ENCODE results near the gene TIMM44. TPM values are rescaled to one million over a fixed set of nuclear protein-coding genes. Genes with fewer than 3 reads are reported as not detected.
"Not testable (repeated sequence)": the region's sequence is repeated elsewhere in the genome, so short reads cannot be mapped to it uniquely, and the experiment has no call there.

Gene TIMM44
- polyA plus RNA-seq, 1 donor (not counting 4 experiments of a cell fraction or from before 2014, with no cell fraction given), result 34.8 TPM

DNA sequence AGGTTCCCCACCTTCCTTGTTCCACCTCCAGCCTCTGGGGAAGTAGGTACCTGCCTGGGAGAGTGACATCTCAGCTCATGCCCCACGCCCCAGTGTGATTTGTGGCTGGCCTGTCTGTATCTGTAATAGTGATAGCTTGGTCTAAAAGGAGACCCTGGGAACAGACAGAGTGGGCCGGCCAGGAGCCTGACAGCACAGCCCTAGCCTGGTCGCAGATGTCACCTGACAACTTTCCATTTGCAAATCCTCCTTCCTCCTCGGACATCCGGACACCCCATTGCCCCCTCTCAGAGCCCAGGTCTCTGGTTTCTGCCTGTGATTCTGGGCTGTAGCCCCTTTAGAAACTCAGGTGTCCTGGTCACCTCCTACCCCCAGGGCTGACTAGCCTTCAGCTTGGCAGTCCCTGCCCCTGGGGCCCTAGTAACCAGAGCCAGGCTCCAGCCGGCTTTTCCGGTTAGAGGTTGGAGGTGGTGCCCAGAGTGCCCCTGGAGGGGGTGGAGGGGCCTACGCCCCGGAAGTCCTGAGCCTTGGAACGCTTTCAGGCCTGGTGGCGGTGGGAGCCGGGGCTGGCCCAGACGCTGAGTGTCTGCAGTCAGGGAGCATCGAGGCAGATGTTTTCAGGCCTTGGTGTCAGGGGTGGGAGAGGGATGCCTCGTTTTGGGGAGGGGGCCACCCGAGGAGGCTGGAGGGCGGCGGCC lies 48.7 kb downstream of the TIMM44 start:
- H3K4me1 ChIP-seq (ENCODE audit: control insufficient read depth, extremely low read depth, insufficient read depth, low read length), result peaks cover 29% of the 10 kb centered on the region
- peak overlapping the region; percentile 66 for H3K9ac ChIP-seq (ENCODE audit: control insufficient read depth, extremely low read depth, insufficient read depth, low read length)
- H2AFZ ChIP-seq (ENCODE audit: control insufficient read depth, low read length), result no peak overlapping the region
- peak overlapping the region; percentile 48 for H3K4me2 ChIP-seq (ENCODE audit: control insufficient read depth, extremely low read depth, insufficient read depth, low read depth, low read length)
- dilution Hi-C loops (cut with MboI; ENCODE audit: extremely low pct_ligation_motif_present, low sequenced_read_pairs), result no loop called here
- FAIRE-seq (peak; percentile 58), DNase-seq (ENCODE audit: low read depth, low spot score) (no peak)
- TF ChIP-seq EZH2 (IDR thresholded peaks at IDR 0.05; ENCODE audit: low read length), result no peak
- peak in 1 of 3 experiments; percentile 10 for TF ChIP-seq CTCF (optimal IDR thresholded peaks at IDR 0.05 in 1 of 3, IDR thresholded peaks at IDR 0.05 in 1 of 3, conservative IDR thresholded peaks at IDR 0.05 in 1 of 3; ENCODE audit: extremely low read depth in 1 of 3, insufficient read depth in 2 of 3, low read length in 3 of 3)
- H3K9me1 ChIP-seq (ENCODE audit: control insufficient read depth, extremely low read depth, insufficient read depth, low read length), result no peaks in the 10 kb centered on the region
- no peaks in the 10 kb centered on the region for H3K9me3 ChIP-seq (ENCODE audit: control insufficient read depth, low read depth, low read length)
- H3K4me3 ChIP-seq (ENCODE audit: control insufficient read depth in 2 of 3, extremely low read depth in 1 of 3, insufficient read depth in 2 of 3, low read depth in 1 of 3, low read length in 3 of 3), result no peak overlapping the region
- H3K36me3 ChIP-seq (ENCODE audit: control insufficient read depth in 2 of 2, extremely low read depth in 1 of 2, insufficient read depth in 2 of 2, low read length in 2 of 2), result peaks cover 11 to 12% of the 10 kb centered on the region in 2 experiments
- peak overlapping the region; percentile 61 for H3K27ac ChIP-seq (ENCODE audit: control insufficient read depth, insufficient read depth, low read length)
- no peaks in the 10 kb centered on the region for H3K27me3 ChIP-seq (ENCODE audit: control insufficient read depth, extremely low read depth, insufficient read depth, low read length)
- H4K20me1 ChIP-seq (ENCODE audit: control insufficient read depth, extremely low read depth, insufficient read depth, low read length), result no peaks in the 10 kb centered on the region
- peaks cover 9% of the 10 kb centered on the region for H3K79me2 ChIP-seq (ENCODE audit: control insufficient read depth, insufficient read depth, low read length)

DNA sequence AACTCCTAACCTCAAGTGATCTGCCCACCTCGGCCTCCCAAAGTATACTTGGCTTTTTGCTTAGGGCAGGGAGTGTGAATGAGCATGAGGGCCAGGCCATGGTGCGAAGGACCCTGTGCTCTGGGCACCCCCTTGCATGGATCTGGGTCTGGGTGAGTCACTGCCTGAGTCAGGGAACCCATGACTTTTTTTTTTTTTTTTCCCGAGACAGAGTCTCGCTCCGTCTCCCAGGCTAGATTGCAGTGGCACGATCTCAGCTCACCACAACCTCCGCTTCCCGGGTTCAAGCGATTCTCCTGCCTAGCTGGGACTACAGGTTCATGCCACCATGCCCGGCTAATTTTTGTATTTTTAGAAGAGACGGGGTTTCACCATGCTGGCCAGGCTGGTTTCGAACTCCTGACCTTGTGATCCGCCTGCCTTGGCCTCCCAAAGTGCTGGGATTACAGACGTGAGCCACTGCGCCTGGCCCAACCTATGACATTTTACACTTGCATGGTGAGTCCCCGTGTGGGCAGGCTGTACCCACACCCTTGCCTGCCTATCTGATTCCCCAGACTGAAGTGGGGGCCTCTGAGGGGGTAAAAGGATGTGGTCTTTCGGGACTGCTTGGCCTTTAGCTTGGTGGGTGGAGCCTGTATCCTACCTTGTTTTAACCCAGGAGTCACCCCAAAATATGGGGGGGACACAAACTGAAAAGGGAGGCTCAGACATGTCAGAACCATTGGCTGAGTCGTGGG lies 49.9 kb downstream of the TIMM44 start:
- H3K27ac ChIP-seq (ENCODE audit: control insufficient read depth, insufficient read depth, low read length), result peak overlapping the region; percentile 40

More for the DNA sequence above, 49.9 kb downstream of the TIMM44 start:
- DNase-seq (ENCODE audit: low read depth, low spot score); H2AFZ ChIP-seq (ENCODE audit: control insufficient read depth, low read length); H3K9me3 ChIP-seq (ENCODE audit: control insufficient read depth, low read depth, low read length); H3K9ac ChIP-seq (ENCODE audit: control insufficient read depth, extremely low read depth, insufficient read depth, low read length); H3K4me2 ChIP-seq (ENCODE audit: control insufficient read depth, extremely low read depth, insufficient read depth, low read depth, low read length); H3K36me3 ChIP-seq (ENCODE audit: control insufficient read depth in 2 of 2, extremely low read depth in 1 of 2, insufficient read depth in 2 of 2, low read length in 2 of 2); H3K27me3 ChIP-seq (ENCODE audit: control insufficient read depth, extremely low read depth, insufficient read depth, low read length); H3K4me3 ChIP-seq (ENCODE audit: control insufficient read depth in 2 of 3, extremely low read depth in 1 of 3, insufficient read depth in 2 of 3, low read depth in 1 of 3, low read length in 3 of 3); dilution Hi-C loops (cut with MboI; ENCODE audit: extremely low pct_ligation_motif_present, low sequenced_read_pairs); H3K9me1 ChIP-seq (ENCODE audit: control insufficient read depth, extremely low read depth, insufficient read depth, low read length); H4K20me1 ChIP-seq (ENCODE audit: control insufficient read depth, extremely low read depth, insufficient read depth, low read length); FAIRE-seq: not testable (repeated sequence)
- Histone ChIP-seq H3K79me2 (ENCODE audit: control insufficient read depth, insufficient read depth, low read length) (peaks cover 14% of the 10 kb centered on the region), H3K4me1 (ENCODE audit: control insufficient read depth, extremely low read depth, insufficient read depth, low read length) (peaks cover 35% of the 10 kb centered on the region)
